ENCODE results near the gene ALG12. TPM values are rescaled to one million over a fixed set of nuclear protein-coding genes. Genes with fewer than 3 reads are reported as not detected.

The ALG12 gene
- total and polyA plus RNA-seq, 2 of the 13 experiments (the other 11 are each of a cell fraction or from before 2014, with no cell fraction given): 7.8 to 15.8 TPM

- no peak for TF ChIP-seq ZNF276 (CRISPR knock-in tag; IDR thresholded peaks at IDR 0.05; ENCODE audit: low read depth)
- peak; percentile 3; the same call in 1 of the 2 replicates for TF ChIP-seq CTCF (CRISPR knock-in tag; IDR thresholded peaks at IDR 0.05)
- TF ChIP-seq CEBPG (CRISPR knock-in tag; IDR thresholded peaks at IDR 0.05): no peak
- TF ChIP-seq SP140L (CRISPR knock-in tag; IDR thresholded peaks at IDR 0.05; ENCODE audit: borderline replicate concordance): no peak
- no peak for TF ChIP-seq ZNF7 (CRISPR knock-in tag; IDR thresholded peaks at IDR 0.05)
- TF ChIP-seq RXRB (CRISPR knock-in tag; IDR thresholded peaks at IDR 0.05; ENCODE audit: borderline replicate concordance): peak; percentile 77
- TF ChIP-seq PHF5A (CRISPR knock-in tag; IDR thresholded peaks at IDR 0.05; ENCODE audit: low read depth, unreplicated experiment): peak; percentile 31
- no peak for TF ChIP-seq ZNF841 (CRISPR knock-in tag; IDR thresholded peaks at IDR 0.05; ENCODE audit: borderline replicate concordance)
- TF ChIP-seq ZBTB10 (CRISPR knock-in tag; IDR thresholded peaks at IDR 0.05; ENCODE audit: borderline replicate concordance): peak; percentile 95
- no peak for TF ChIP-seq FOXM1 (CRISPR knock-in tag; IDR thresholded peaks at IDR 0.05)
- TF ChIP-seq KDM6A (CRISPR knock-in tag; IDR thresholded peaks at IDR 0.05; ENCODE audit: low read depth): 0 out of 2 replicates have a peak, but pooled peaks have one; percentile 21
- TF ChIP-seq WIZ (CRISPR knock-in tag; IDR thresholded peaks at IDR 0.05): no peak
- no peak for TF ChIP-seq TAF15 (IDR thresholded peaks at IDR 0.05; ENCODE audit: low read depth, low read length, poor library complexity, severe bottlenecking)
- TF ChIP-seq CSRNP1 (CRISPR knock-in tag; IDR thresholded peaks at IDR 0.05): peak; percentile 78; the same call in 1 of the 2 replicates
- TF ChIP-seq RAD51 (IDR thresholded peaks at IDR 0.05; ENCODE audit: borderline replicate concordance): no peak
- no peak; the same call in 1 of the 2 replicates for TF ChIP-seq KDM4B (CRISPR knock-in tag; IDR thresholded peaks at IDR 0.05)
- no peak for TF ChIP-seq ZNF513 (CRISPR knock-in tag; conservative IDR thresholded peaks at IDR 0.05)
- no peak for TF ChIP-seq ZSCAN30 (CRISPR knock-in tag; IDR thresholded peaks at IDR 0.05)
- peak; percentile 23; the same call in 1 of the 2 replicates for TF ChIP-seq ZNF740 (CRISPR knock-in tag; IDR thresholded peaks at IDR 0.05)
These were observed 31.0 kb upstream of the ALG12 start (continued) for GRCh38 chr22:49948958-49949913.
